ENCODE results near the gene EXOC3L2.

DNA sequence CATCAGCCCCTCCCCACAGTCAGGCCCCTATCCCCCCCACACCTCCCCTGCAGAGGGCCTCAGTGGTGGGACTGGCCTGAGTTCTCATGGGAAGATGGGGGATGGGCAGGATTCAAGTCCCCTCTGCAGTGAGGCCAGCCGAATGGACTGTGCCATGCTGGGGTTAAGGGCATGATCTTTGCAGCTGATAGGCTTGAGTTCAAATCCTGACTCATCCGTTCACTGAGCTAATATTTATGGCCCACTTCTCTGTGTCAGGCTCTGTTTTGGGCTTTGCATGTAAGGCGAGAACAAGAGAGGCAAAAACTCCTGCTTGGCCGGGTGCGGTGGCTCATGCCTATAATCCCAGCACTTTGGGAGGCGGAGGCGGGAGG, 26.5 kb upstream of the EXOC3L2 start:
- TF ChIP-seq, protein P1, sequence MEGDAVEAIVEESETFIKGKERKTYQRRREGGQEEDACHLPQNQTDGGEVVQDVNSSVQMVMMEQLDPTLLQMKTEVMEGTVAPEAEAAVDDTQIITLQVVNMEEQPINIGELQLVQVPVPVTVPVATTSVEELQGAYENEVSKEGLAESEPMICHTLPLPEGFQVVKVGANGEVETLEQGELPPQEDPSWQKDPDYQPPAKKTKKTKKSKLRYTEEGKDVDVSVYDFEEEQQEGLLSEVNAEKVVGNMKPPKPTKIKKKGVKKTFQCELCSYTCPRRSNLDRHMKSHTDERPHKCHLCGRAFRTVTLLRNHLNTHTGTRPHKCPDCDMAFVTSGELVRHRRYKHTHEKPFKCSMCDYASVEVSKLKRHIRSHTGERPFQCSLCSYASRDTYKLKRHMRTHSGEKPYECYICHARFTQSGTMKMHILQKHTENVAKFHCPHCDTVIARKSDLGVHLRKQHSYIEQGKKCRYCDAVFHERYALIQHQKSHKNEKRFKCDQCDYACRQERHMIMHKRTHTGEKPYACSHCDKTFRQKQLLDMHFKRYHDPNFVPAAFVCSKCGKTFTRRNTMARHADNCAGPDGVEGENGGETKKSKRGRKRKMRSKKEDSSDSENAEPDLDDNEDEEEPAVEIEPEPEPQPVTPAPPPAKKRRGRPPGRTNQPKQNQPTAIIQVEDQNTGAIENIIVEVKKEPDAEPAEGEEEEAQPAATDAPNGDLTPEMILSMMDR (IDR thresholded peaks at IDR 0.05; ENCODE audit: extremely low read depth in 1 of 2, insufficient read depth in 1 of 2, low read depth in 1 of 2, low read length in 2 of 2) = no peak
- TF ChIP-seq, protein P2, sequence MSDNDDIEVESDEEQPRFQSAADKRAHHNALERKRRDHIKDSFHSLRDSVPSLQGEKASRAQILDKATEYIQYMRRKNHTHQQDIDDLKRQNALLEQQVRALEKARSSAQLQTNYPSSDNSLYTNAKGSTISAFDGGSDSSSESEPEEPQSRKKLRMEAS (IDR thresholded peaks at IDR 0.05; ENCODE audit: insufficient read depth, insufficient read length) = no peak
- TF ChIP-seq POLR2A (IDR thresholded peaks at IDR 0.05; ENCODE audit: low read depth, low read length) (no peak), FOS (IDR thresholded peaks at IDR 0.05; ENCODE audit: borderline replicate concordance, insufficient read depth, low read length) (no peak)
